NCI-H2081 treated with DMSO at 0.1 percent for 48 hours (cell line): ENCODE data around the gene C10orf67.
"Not testable (repeated sequence)": the region's sequence is repeated elsewhere in the genome, so short reads cannot be mapped to it uniquely, and the experiment has no call there.

Experiments
- DNase-seq: peaks from one replicate; lab custom pipeline; 2025; lab: John Stamatoyannopoulos, UW

Gene C10orf67

GRCh38 chr10:23344241-23344841 is at the start of gene C10orf67:
TSS of gene C10orf67 (minus strand) at chr10:23344797. CDS start at chr10:23344774, 23 bp downstream.
- DNase-seq: no peak

- no peak for DNase-seq
These were observed 47.2 kb upstream of the C10orf67 start for GRCh38 chr10:23391821-23392220.

GRCh38 chr10:23390809-23391208 is 46.2 kb upstream of the C10orf67 start:
- DNase-seq: no peak

- not testable (repeated sequence) for DNase-seq
These were observed 45.8 kb upstream of the C10orf67 start for GRCh38 chr10:23390408-23390807.

- not testable (repeated sequence) for DNase-seq
These were observed 42.9 kb upstream of the C10orf67 start for GRCh38 chr10:23387516-23387915.

GRCh38 chr10:23386052-23386451 is 41.5 kb upstream of the C10orf67 start:
- DNase-seq: no peak

- DNase-seq: no peak
These were observed 39.8 kb upstream of the C10orf67 start for GRCh38 chr10:23384364-23384763.

GRCh38 chr10:23383637-23384036 is 39.0 kb upstream of the C10orf67 start:
- no peak for DNase-seq

- DNase-seq: no peak
These were observed 36.9 kb upstream of the C10orf67 start for GRCh38 chr10:23381298-23382040.

- DNase-seq: no peak
These were observed 35.1 kb upstream of the C10orf67 start for GRCh38 chr10:23379686-23380085.

GRCh38 chr10:23376229-23376655 is 31.6 kb upstream of the C10orf67 start:
- no peak for DNase-seq

- DNase-seq: no peak
These were observed 30.8 kb upstream of the C10orf67 start for GRCh38 chr10:23375366-23375765.

GRCh38 chr10:23373156-23373555 is 28.6 kb upstream of the C10orf67 start:
- DNase-seq: no peak

GRCh38 chr10:23371073-23371472 is 26.5 kb upstream of the C10orf67 start:
- DNase-seq: no peak

GRCh38 chr10:23370106-23370505 is 25.5 kb upstream of the C10orf67 start:
- DNase-seq: no peak

- no peak for DNase-seq
These were observed 24.4 kb upstream of the C10orf67 start for GRCh38 chr10:23368816-23369640.

- no peak for DNase-seq
These were observed 23.4 kb upstream of the C10orf67 start for GRCh38 chr10:23367896-23368595.

GRCh38 chr10:23365417-23366030 is 20.9 kb upstream of the C10orf67 start:
- DNase-seq: not testable (repeated sequence)

- no peak for DNase-seq
These were observed 19.8 kb upstream of the C10orf67 start for GRCh38 chr10:23364378-23364777.

- DNase-seq: no peak
These were observed 19.2 kb upstream of the C10orf67 start for GRCh38 chr10:23363793-23364135.

GRCh38 chr10:23362879-23363792 is 18.5 kb upstream of the C10orf67 start:
- DNase-seq: no peak
